Measurements from ENCODE around the gene CASKIN2.

DNA sequence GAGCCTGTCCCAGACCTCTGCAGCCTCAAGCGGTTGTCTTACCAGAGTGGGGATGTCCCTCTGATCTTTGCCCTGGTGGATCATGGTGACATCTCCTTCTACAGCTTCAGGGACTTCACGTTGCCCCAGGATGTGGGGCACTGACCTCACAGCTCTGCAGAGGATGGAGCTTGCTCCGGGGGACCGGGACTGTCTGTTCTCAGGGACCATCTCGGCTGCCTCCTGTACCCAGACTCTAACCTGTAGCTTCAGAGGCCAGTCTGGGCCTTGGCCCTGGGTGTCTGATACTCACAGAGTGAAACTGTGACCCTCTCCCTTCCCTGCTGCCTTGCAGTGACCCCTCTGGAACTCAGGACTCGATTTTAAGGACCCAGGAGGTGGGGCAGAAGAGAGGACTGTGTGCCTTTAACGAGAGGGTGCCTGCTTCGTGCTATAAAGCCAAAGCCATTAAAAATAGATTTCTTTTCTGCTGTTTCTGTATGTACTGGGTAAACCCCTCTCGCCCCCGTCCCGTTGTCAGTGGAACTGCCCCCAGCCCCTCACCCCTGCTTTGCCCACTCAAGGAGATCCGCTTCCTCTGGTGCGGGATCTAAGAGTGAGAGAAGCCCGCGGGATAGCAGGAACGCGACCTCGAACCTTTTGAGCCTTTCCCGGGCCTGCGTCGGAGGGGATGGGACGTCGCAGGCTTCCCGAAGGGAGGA, 9.1 kb upstream of the CASKIN2 start:
- TF ChIP-seq, protein P1, sequence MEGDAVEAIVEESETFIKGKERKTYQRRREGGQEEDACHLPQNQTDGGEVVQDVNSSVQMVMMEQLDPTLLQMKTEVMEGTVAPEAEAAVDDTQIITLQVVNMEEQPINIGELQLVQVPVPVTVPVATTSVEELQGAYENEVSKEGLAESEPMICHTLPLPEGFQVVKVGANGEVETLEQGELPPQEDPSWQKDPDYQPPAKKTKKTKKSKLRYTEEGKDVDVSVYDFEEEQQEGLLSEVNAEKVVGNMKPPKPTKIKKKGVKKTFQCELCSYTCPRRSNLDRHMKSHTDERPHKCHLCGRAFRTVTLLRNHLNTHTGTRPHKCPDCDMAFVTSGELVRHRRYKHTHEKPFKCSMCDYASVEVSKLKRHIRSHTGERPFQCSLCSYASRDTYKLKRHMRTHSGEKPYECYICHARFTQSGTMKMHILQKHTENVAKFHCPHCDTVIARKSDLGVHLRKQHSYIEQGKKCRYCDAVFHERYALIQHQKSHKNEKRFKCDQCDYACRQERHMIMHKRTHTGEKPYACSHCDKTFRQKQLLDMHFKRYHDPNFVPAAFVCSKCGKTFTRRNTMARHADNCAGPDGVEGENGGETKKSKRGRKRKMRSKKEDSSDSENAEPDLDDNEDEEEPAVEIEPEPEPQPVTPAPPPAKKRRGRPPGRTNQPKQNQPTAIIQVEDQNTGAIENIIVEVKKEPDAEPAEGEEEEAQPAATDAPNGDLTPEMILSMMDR (conservative IDR thresholded peaks at IDR 0.05; ENCODE audit: low read length) = no peak
- TF ChIP-seq EZH2phosphoT487 (IDR thresholded peaks at IDR 0.05; ENCODE audit: borderline replicate concordance, low read depth, low read length) = no peak

Data from OCI-LY7 (cell line).